H9 (cell line): Measurements from ENCODE around the gene VAV2. TPM values are rescaled to one million over a fixed set of nuclear protein-coding genes. Genes with fewer than 3 reads are reported as not detected.

Experiments used
- DNase-seq: peaks from one replicate; pipeline ENCODE4 v3.0.0-alpha.2; 2017
- H2AFZ ChIP-seq: one replicate; pipeline ENCODE4 v1.6.1; 2013; ENCODE audit warnings: mild to moderate bottlenecking, low read length, control low read depth, moderate library complexity
- H2AK5ac ChIP-seq: 2 replicates; pipeline ENCODE4 v1.6.1; 2013; ENCODE audit warnings: low read length, control low read depth, mixed read lengths; ENCODE audit not compliant: insufficient read length
- H2BK120ac ChIP-seq: one replicate; pipeline ENCODE4 v1.6.1; 2013; ENCODE audit warnings: low read depth, mild to moderate bottlenecking, low read length, control low read depth, inconsistent platforms; ENCODE audit not compliant: poor library complexity, severe bottlenecking
- H2BK12ac ChIP-seq: 2 replicates; pipeline ENCODE4 v1.6.1; 2013; ENCODE audit warnings: low read length, control low read depth, mixed read lengths, low read depth; ENCODE audit not compliant: insufficient read length
- H2BK15ac ChIP-seq: 2 replicates; pipeline ENCODE4 v1.6.1; 2013; ENCODE audit warnings: low read depth, low read length, control low read depth
- H2BK20ac ChIP-seq: one replicate; pipeline ENCODE4 v1.6.1; 2013; ENCODE audit warnings: low read depth, mild to moderate bottlenecking, low read length, control low read depth, inconsistent platforms; ENCODE audit not compliant: poor library complexity, severe bottlenecking
- H2BK5ac ChIP-seq: 2 replicates; pipeline ENCODE4 v1.6.1; 2013; ENCODE audit warnings: low read length, control low read depth, mixed read lengths; ENCODE audit not compliant: insufficient read length
- H3K14ac ChIP-seq: 2 replicates; pipeline ENCODE4 v1.6.1; 2013; ENCODE audit warnings: low read length, control low read depth; ENCODE audit not compliant: insufficient read depth
- H3K18ac ChIP-seq: 2 replicates; pipeline ENCODE4 v1.6.1; 2013; ENCODE audit warnings: low read depth, mild to moderate bottlenecking, mixed read lengths, low read length, control low read depth; ENCODE audit not compliant: insufficient read length
- H3K23ac ChIP-seq: 2 replicates; pipeline ENCODE4 v1.6.1; 2013; ENCODE audit warnings: low read length, control low read depth, mixed read lengths, low read depth; ENCODE audit not compliant: insufficient read length
- H3K23me2 ChIP-seq: 2 replicates; pipeline ENCODE4 v1.6.1; 2013; ENCODE audit warnings: low read depth, mild to moderate bottlenecking, mixed read lengths, low read length, control low read depth; ENCODE audit not compliant: insufficient read length, poor library complexity, severe bottlenecking
- H3K27ac ChIP-seq: 2 replicates; pipeline ENCODE4 v1.5.1; 2013; ENCODE audit warnings: low read length, control low read depth, mixed read lengths, low read depth; ENCODE audit not compliant: insufficient read length
- H3K27me3 ChIP-seq: 2 replicates; pipeline ENCODE4 v1.6.1; 2013; ENCODE audit warnings: low read length, control low read depth, inconsistent platforms; ENCODE audit not compliant: insufficient read depth
- H3K4ac ChIP-seq: 2 replicates; pipeline ENCODE4 v1.6.1; 2013; ENCODE audit warnings: low read depth, mild to moderate bottlenecking, control low read depth, inconsistent platforms, low read length, moderate library complexity
- H3K4me1 ChIP-seq: 2 replicates; pipeline ENCODE4 v1.6.1; 2013; ENCODE audit warnings: low read length, control low read depth, inconsistent platforms; ENCODE audit not compliant: insufficient read depth
- H3K4me2 ChIP-seq: 2 replicates; pipeline ENCODE4 v1.6.1; 2013; ENCODE audit warnings: low read length, control low read depth, mixed read lengths; ENCODE audit not compliant: insufficient read length, insufficient read depth
- H3K56ac ChIP-seq: 2 replicates; pipeline ENCODE4 v1.6.1; 2013; ENCODE audit warnings: low read depth, mild to moderate bottlenecking, mixed read lengths, low read length, control low read depth; ENCODE audit not compliant: insufficient read length
- H3K79me1 ChIP-seq: 2 replicates; pipeline ENCODE4 v1.6.1; 2013; ENCODE audit warnings: low read depth, mild to moderate bottlenecking, moderate library complexity, low read length, control low read depth, inconsistent platforms; ENCODE audit not compliant: insufficient read depth, poor library complexity, severe bottlenecking
- H3K79me2 ChIP-seq: 2 replicates; pipeline ENCODE4 v1.6.1; 2013; ENCODE audit warnings: low read length, control low read depth, inconsistent platforms; ENCODE audit not compliant: insufficient read depth
- H3K9ac ChIP-seq: 2 replicates; pipeline ENCODE4 v1.6.1; 2013; ENCODE audit warnings: low read length, control low read depth, mixed read lengths; ENCODE audit not compliant: insufficient read length; ENCODE audit errors: extremely low read depth
- H3K9me3 ChIP-seq: one replicate; pipeline ENCODE4 v1.6.1; 2013; ENCODE audit warnings: low read depth, low read length, inconsistent platforms; ENCODE audit not compliant: control insufficient read depth
- H3T11ph ChIP-seq: one replicate; pipeline ENCODE4 v1.6.1; 2013; ENCODE audit warnings: mild to moderate bottlenecking, low read length, control low read depth, inconsistent platforms
- H4K20me1 ChIP-seq: one replicate; pipeline ENCODE4 v1.6.1; 2013; ENCODE audit not compliant: control insufficient read depth, insufficient read length, insufficient read depth
- H4K5ac ChIP-seq: 2 replicates; pipeline ENCODE4 v1.6.1; 2013; ENCODE audit warnings: low read depth, mild to moderate bottlenecking, mixed read lengths, low read length, control low read depth; ENCODE audit not compliant: insufficient read length
- H4K8ac ChIP-seq: replicated peaks from 2 replicates; pipeline ENCODE4 v1.6.1; 2013; ENCODE audit warnings: low read length, control low read depth, mixed read lengths, low read depth; ENCODE audit not compliant: insufficient read length
- H4K91ac ChIP-seq: 2 replicates; pipeline ENCODE4 v1.6.1; 2013; ENCODE audit warnings: low read depth, mild to moderate bottlenecking, moderate library complexity, mixed read lengths, low read length, control low read depth; ENCODE audit not compliant: insufficient read length
- H3K27ac Mint-ChIP-seq, 3 experiments: 2 replicates in 2 of 3; 3 replicates in 1 of 3; pipeline ENCODE4 v1.8.0; 2020 to 2021; ENCODE audit warnings: mixed read lengths in 3 of 3, mild to moderate bottlenecking in 1 of 3, moderate library complexity in 1 of 3
- H3K27me3 Mint-ChIP-seq: 2 replicates; pipeline ENCODE4 v1.8.0; 2021; ENCODE audit warnings: low read depth, mild to moderate bottlenecking, moderate library complexity, mixed read lengths
- H3K36me3 Mint-ChIP-seq, 3 experiments: 2 replicates in 2 of 3; 3 replicates in 1 of 3; pipeline ENCODE4 v1.8.0; 2020 to 2021; ENCODE audit warnings: low read depth in 3 of 3, mixed read lengths in 3 of 3; ENCODE audit not compliant: insufficient read depth in 1 of 3
- H3K4me1 Mint-ChIP-seq, 2 experiments: 2 replicates each; pipeline ENCODE4 v1.8.0; 2020; ENCODE audit warnings: mixed read lengths in 2 of 2
- H3K4me3 Mint-ChIP-seq, 2 experiments: 2 replicates in 1 of 2; 3 replicates in 1 of 2; pipeline ENCODE4 v1.8.0; 2020 to 2021; ENCODE audit warnings: mild to moderate bottlenecking in 2 of 2, mixed read lengths in 2 of 2, moderate library complexity in 1 of 2
- H3K9me3 Mint-ChIP-seq, 2 experiments: 2 replicates in 1 of 2; 3 replicates in 1 of 2; pipeline ENCODE4 v1.8.0; 2020; ENCODE audit warnings: mild to moderate bottlenecking in 2 of 2, mixed read lengths in 2 of 2, moderate library complexity in 1 of 2
- CTCF ChIP-seq: fragments of 200-600 bp; sonication (generic); conservative IDR thresholded peaks from 3 replicates; pipeline ENCODE4 v1.8.0; 2021; ENCODE audit warnings: antibody characterized with exemption, mild to moderate bottlenecking
- WGBS: extraction: QIAGEN DNeasy Blood & Tissue Kit; methylation state at CpG from one replicate; pipeline ENCODE4 v1.1.7; 2013; ENCODE audit warnings: missing lambda C conversion rate, low lambda C conversion rate, mixed read lengths; ENCODE audit not compliant: insufficient read length; ENCODE audit errors: extremely low coverage; 5-methylcytosine and 5-hydroxymethylcytosine counted together
- total RNA-seq: library from RNA; stranded (reverse); gene quantifications from 2 replicates; pipeline ENCODE4 v1.2.1, GENCODE V29; 2021

VAV2 gene
- total RNA-seq, 1 experiment from 2014 or later = 58.7 TPM

DNA sequence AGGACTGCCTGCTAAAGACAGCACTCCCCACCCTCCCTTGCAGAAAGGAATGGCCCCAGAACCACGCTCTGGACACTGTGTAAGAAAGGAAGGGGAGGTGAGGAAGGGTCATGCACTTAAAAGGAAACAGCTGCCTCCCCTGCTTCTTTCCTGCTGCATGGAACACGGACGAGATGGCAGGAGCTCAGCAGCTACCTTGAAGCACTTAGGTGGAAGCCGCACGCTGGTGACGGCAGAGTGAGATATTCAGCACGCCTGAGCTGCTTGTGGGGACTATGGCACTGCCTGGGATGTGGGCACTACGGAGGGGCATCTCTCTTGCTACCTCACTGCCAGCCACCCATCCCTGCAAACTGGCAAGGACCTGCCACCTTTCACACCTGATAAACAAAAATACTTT lies 101.5 kb downstream of the VAV2 start:
- no peaks in the 10 kb centered on the region for H3K23me2 ChIP-seq
- H3K27me3 ChIP-seq = no peaks in the 10 kb centered on the region
- H4K8ac ChIP-seq = no peak overlapping the region
- Mint-ChIP-seq H3K9me3 (no peaks in the 10 kb centered on the region; a peak in 2 of 5 replicates), H3K4me1 (peaks cover 53 to 65% of the 10 kb centered on the region in 2 experiments), H3K4me3 (0 out of 5 replicates have a peak overlapping the region, but pooled peaks of 1 of the 2 experiments have one; percentile 13), H3K27ac (peak overlapping the region in 1 of 3 experiments; percentile 20; a peak in 1 of 7 replicates), H3K27me3 (peaks cover 1% of the 10 kb centered on the region), H3K36me3 (peaks cover 2 to 8% (median 8%) of the 10 kb centered on the region in 3 experiments; a peak in 5 of 7 replicates)
- no peak overlapping the region for H2BK12ac ChIP-seq
- no peak overlapping the region for H3K4me2 ChIP-seq
- H3K9ac ChIP-seq = no peak overlapping the region
- no peak overlapping the region for H2AFZ ChIP-seq
- H2BK15ac ChIP-seq = no peak overlapping the region
- no peak overlapping the region for H3K27ac ChIP-seq
- no peak overlapping the region for H3K56ac ChIP-seq
- DNase-seq = no peak
- no peaks in the 10 kb centered on the region for H3K79me1 ChIP-seq
- no peak overlapping the region for H2BK5ac ChIP-seq
- H2BK120ac ChIP-seq = no peak overlapping the region
- no peak overlapping the region for H3K23ac ChIP-seq
- H3K18ac ChIP-seq = no peak overlapping the region
- no peak overlapping the region for H4K5ac ChIP-seq
- H3T11ph ChIP-seq = no peak overlapping the region
- no peaks in the 10 kb centered on the region; the same call in 1 of the 2 replicates for H3K4me1 ChIP-seq
- no peak overlapping the region for H4K91ac ChIP-seq
- no peak overlapping the region for H3K14ac ChIP-seq
- TF ChIP-seq CTCF = no peak
- no peaks in the 10 kb centered on the region for H4K20me1 ChIP-seq
- no CpG with 5 or more reads among the region's 8 CpGs for WGBS
- H3K4ac ChIP-seq = no peak overlapping the region
- H2AK5ac ChIP-seq = no peak overlapping the region
- no peak overlapping the region for H2BK20ac ChIP-seq
- no peaks in the 10 kb centered on the region for H3K9me3 ChIP-seq
- 0 out of 2 replicates have a peak, but pooled peaks cover 2% of the 10 kb centered on the region for H3K79me2 ChIP-seq
